ENCODE data around the gene SCFD2. TPM values are rescaled to one million over a fixed set of nuclear protein-coding genes. Genes with fewer than 3 reads are reported as not detected.

SCFD2 gene
- polyA plus RNA-seq, 2 of the 4 experiments (the other 2 are of a cell fraction) = 7.6 to 10.8 TPM

- no peak overlapping the region for H3K4me2 ChIP-seq
- TF ChIP-seq NR3C1 (IDR thresholded peaks at IDR 0.05) (no peak), PBX3 (IDR thresholded peaks at IDR 0.05) (no peak), RCOR1 (IDR thresholded peaks at IDR 0.05; ENCODE audit: low read depth, low read length) (no peak), RARB (CRISPR knock-in tag; IDR thresholded peaks at IDR 0.05) (no peak), POLR2A (IDR thresholded peaks at IDR 0.05; ENCODE audit: low read length) (no peak), HDAC2 (IDR thresholded peaks at IDR 0.05) (no peak), HEYL (CRISPR knock-in tag; IDR thresholded peaks at IDR 0.05) (no peak), CHD2 (IDR thresholded peaks at IDR 0.05; ENCODE audit: low read length, partially characterized antibody) (no peak), REST (IDR thresholded peaks at IDR 0.05) (no peak), MYC (IDR thresholded peaks at IDR 0.05; ENCODE audit: borderline replicate concordance, low read length) (no peak), NFE2L2 (conservative IDR thresholded peaks at IDR 0.05; ENCODE audit: low read length) (no peak)
- no peak for FAIRE-seq
Observed at GRCh38 chr4:52884994-52885393, 480.9 kb downstream of the SCFD2 start.

GRCh38 chr4:52883707-52884669 lies 481.9 kb downstream of the SCFD2 start:
- TF ChIP-seq TFCP2L1 (CRISPR knock-in tag; IDR thresholded peaks at IDR 0.05) = no peak
- no peak for TF ChIP-seq CHD4 (IDR thresholded peaks at IDR 0.05; ENCODE audit: borderline replicate concordance)
- TF ChIP-seq CTCF (IDR thresholded peaks at IDR 0.05) = no peak
- TF ChIP-seq HEYL (CRISPR knock-in tag; IDR thresholded peaks at IDR 0.05) = no peak
- TF ChIP-seq ESRRA (IDR thresholded peaks at IDR 0.05; ENCODE audit: borderline replicate concordance, low read length) = no peak
- TF ChIP-seq PBX3 (IDR thresholded peaks at IDR 0.05) = no peak
- no peak for TF ChIP-seq BCL3 (IDR thresholded peaks at IDR 0.05)
- no peak for TF ChIP-seq MYC (IDR thresholded peaks at IDR 0.05; ENCODE audit: borderline replicate concordance, low read length)
- no peak for TF ChIP-seq RARB (CRISPR knock-in tag; IDR thresholded peaks at IDR 0.05)
- TF ChIP-seq HMGXB4 (CRISPR knock-in tag; IDR thresholded peaks at IDR 0.05; ENCODE audit: borderline replicate concordance) = no peak
- TF ChIP-seq NR3C1 (IDR thresholded peaks at IDR 0.05) = no peak
- TF ChIP-seq PHF8 (IDR thresholded peaks at IDR 0.05; ENCODE audit: borderline replicate concordance, low read depth) = no peak
- TF ChIP-seq POLR2AphosphoS2 (conservative IDR thresholded peaks at IDR 0.05; ENCODE audit: low read length) = no peak
- no peak for TF ChIP-seq USF2 (IDR thresholded peaks at IDR 0.05)
- no peaks in the 10 kb centered on the region for H3K4me1 ChIP-seq
- no peaks in the 10 kb centered on the region for H3K9me3 ChIP-seq
- H3K4me3 ChIP-seq = no peak overlapping the region
- ChIA-PET CTCF (interaction anchor here (0.7 kb wide), 1 partner anchor 650 kb away, joined by 3 read pairs; no protein-coding TSS in a partner anchor), POLR2A (no interaction called here)
- 61% methylated on average over 3 of the region's 4 CpGs for WGBS (ENCODE audit: missing lambda C conversion rate)
- ATAC-seq (no peak), FAIRE-seq (no peak), DNase-seq (ENCODE audit: low read depth in 1 of 2, low spot score in 1 of 2) (no peak)
- H3K27ac ChIP-seq = no peak overlapping the region
- no peak overlapping the region for H3K4me2 ChIP-seq

More at GRCh38 chr4:52884994-52885393, 480.9 kb downstream of the SCFD2 start:
- CTCF ChIA-PET = no interaction called here
- Histone ChIP-seq H3K9me3 (no peaks in the 10 kb centered on the region), H3K4me1 (no peaks in the 10 kb centered on the region), H3K4me3 (no peak overlapping the region), H3K27ac (no peak overlapping the region)
- 88% methylated on average over 1 of the region's 2 CpGs for WGBS (ENCODE audit: missing lambda C conversion rate)
- ATAC-seq (no peak), DNase-seq (ENCODE audit: low read depth in 1 of 2, low spot score in 1 of 2) (no peak)
- POLR2A ChIA-PET = no interaction called here
